Measurements from ENCODE around the gene SYNE1.
"Not testable (repeated sequence)": the region's sequence is repeated elsewhere in the genome, so short reads cannot be mapped to it uniquely, and the experiment has no call there.

Gene SYNE1

DNA sequence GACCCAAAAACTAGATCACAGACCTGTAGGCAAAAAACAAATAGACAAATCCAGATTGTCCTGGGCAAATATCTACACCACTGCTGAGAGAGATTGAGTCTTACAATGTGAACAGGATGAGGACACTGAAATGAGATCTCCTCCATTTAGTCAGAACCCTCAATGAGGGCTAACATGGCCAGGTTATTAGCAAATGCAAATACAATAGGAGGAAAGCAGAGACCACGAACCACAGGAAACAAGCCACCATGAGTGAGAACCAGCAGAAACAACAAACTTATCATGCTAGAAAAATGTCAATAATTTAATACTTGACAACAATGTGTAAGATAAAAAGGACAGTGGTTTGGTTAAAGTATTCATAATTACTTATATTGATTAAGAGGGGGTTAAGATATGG lies 162.8 kb downstream of the SYNE1 start:
- no peak for DNase-seq

DNA sequence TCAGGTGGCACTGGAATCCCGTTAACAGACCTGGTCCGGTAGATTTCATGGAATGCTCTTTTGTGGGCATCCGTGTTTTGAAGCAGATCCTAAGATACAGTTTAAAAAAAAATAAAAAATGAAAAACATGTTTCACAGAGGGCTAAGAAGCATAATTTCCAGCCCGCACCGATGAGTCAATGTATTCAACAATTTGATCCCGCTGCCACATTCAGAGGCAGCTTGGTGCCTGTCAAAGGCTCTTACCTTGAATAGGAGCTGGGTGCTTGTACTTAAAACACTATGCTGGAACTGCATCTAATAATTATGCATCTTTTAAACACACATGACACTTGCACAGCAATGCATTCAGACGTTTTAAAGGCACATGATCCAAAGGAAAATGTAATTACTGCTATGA lies 164.8 kb downstream of the SYNE1 start:
- no peak for DNase-seq

DNA sequence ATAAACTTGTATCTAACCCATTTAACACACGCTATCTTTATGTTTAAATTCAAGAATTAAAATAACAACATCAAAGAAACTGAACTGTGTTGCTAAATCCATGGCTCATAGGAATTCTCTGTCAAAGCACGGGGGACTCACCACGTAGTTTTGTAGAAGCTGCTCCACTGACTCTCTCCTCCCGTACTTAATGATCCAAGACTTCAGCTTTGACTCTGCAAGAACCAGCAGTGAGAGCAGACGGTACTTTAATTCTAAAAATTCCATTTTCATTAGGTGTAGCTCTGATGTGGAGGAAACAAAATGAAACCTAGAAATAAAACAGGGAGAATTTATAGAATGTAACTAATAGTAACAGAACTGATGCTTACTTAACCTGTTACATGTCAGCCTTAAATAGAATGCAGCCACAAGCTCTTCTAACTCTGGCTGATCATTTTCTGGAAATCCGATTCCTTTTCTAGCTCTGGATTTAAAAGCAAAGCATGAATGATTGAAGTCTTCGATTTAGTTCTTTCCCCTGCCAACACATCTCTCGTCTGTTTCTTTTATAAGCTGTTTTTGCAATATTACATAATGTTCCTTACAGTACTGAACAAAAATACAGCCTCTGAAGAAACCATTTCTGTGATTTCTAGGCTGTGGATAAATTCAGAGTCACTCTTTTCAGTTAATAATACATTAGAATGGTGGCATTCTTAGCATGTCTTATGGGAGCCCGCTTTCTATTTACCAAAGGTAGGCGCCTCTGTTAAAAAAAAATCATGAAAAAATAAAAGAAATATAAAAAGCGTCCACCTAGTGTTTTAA lies 165.5 kb downstream of the SYNE1 start:
- no peak for DNase-seq

DNA sequence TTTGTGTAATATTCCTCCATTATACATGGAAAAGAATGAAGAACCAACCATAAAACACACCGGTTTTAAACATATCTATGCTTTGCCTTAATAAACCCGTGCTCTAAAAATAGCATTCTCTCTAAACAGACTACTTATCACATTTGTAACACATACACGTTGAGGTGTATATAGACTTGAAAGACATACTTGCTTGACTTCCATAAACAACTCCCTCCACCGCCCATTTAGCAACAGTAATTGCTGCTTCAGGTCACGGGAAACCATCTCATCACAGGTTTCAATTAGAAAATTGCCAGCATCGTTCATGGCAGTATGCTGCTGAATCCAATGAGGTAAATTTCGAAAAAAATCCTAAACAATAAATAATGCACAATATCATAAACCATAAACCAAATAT lies 174.0 kb downstream of the SYNE1 start:
- no peak for DNase-seq

DNA sequence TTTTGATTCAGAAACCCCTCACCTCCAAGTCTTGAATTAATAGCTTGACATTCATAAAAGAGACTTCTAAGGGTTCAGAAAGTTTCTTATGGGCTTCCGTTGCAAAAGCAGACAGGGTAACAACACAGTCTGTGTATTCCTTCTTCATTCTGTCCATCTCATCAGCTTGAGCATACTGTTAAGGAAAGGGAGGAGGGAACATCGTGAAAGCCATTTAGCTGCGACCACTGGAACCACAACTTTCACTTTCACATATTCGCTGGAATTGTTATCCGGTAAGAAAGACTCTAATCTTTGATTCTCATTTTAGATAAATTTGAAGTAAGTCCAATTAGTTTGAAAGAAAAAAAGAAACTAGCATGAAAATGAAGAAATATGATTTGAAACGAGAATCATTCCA lies 174.4 kb downstream of the SYNE1 start:
- no peak for DNase-seq

DNA sequence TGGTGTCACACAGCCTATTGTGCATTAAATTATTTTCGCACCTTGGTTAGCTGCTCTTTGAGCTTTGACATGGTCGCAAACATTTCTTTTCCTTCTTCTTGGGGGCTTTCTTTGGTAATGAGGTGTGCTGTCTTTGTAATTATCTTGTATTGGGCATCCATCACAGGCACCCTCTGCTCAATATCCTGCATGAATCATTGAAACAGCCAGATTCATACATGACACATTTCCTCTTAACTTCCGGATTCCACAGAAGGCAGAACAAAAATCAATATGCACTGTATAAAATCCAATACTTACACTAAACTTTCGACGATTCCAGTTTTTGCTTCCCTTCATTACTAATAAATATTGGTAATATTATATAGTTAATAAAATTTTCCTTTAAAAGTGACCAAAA lies 175.6 kb downstream of the SYNE1 start:
- no peak for DNase-seq

DNA sequence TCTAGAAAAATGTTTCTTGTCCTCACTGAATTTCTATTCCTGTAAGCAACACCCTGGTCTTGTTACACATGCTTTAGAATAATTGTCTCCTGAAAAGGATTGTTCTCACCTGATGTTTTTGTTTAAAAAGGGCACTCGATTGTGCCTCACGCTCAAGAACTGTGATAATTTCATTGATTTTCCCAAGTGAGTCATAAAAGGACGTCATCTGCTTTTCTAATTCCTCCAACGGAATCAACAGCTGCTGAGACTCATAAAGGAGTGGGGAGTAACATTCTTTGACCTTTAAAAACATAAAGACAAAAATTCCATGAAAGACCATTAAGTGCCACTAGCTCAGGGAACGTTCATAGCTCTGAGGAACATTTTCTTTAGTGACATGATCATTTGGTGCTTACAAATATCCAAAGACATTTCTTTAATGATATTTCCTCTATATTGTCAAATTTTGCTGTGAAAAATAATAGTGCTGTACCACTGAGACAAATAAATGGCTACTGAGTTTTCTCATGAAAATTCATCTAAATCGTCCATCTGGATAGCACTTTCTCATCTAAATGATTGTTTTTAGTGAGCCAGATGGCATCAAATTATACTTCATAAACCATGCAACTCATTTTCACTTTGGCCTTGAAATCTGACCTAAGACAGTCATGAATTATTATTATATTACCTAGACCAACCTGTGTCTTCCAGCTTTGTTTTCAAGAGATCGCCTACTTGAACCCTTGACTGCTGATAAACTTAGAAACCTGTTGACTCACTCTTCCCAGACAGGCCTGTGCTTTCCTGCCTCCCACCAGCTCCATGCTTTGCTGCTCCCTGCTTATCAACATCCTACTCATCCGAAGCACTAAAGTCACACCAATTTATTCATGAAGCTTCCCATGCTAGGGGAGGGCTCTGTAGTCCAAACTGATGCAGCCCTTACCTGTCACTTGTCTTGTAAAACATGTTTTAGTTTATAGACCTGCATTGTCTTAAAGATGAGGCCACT lies 178.2 kb downstream of the SYNE1 start:
- DNase-seq, result no peak

DNA sequence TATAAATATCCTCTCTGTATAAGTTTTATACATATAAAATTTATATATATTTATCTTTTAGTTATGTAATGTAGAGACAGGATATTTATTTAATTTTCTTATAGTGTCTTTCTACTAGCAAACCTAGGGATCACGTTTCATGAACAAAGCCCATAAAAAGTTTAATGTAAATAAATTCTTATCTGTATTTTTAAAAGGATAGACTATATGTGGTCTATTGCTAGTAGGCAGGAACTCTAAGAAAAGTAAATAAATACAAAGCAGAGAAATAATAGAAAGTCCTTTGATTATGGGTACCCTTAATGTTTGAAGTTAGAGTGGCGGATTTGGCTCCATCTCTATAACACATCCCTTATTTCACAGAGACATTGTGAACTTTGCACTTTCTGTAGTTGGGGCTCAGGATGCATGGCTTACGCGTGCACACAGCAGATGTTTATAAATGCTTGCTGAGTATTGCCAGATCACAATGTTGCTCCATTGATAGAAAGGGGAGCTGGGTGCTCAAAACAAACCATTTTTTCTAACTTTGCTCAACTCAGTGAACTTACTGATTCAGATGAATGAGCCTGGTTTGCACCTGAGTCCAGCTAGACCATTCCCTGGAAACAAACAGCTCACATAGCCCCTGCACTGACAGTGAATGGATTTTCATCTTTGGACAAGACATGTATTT lies 179.1 kb downstream of the SYNE1 start:
- DNase-seq, result no peak

DNA sequence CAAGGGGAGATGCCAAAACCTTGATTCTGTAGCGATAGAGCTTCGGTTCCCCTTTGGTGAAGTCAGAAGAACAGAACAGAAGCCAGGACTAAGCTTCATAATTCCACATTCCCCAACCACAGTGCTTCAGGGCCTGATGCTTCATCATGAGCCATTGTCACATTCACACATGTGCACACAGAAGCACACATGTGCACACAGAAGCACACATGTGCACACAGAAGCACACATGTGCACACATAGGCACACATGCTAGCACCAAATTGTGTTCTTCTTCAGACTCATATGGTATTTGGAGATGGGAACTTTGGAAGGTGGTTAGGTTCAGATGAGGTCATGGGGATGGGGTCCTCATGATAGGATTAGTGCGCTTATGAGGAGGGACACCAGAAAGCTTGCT lies 183.2 kb downstream of the SYNE1 start:
- DNase-seq, result no peak

DNA sequence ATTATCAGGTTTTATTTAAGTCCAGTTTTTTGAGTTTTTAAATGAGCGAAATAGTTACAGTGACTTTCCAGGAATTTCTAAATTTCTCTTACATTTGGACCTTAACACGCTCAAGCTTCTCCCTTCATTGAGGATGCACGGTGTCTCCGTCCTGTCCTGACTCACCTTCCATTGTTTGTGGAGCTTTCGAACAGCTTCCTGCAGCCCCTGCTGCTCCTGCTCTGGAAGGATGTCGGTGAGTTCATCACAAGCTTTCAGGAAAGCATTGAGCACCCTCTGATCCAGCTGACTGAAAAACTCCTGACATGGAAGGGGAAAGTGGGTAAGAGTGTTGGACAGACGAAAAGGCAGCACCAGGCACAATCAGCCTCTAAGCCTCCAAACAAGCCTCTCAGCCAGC lies 183.7 kb downstream of the SYNE1 start:
- no peak for DNase-seq

DNA sequence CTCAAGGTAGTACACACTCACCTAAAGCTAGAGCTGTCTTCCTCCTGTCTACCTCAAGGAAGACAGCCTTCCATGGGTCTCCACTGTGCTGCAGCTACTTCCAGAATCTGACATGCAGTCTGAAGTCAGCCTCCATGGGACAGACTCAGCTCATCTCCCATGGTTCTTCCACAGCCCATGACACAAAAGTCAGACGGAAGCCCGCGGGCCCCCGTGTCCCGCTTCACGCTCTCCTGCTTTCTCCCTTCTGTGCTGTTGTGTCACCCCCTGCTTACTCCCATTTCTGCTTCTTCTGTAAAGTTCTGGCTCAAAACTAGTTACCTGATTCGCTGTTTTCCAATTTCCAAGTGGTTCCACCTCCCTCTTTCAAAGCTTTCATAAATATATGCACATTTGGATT lies 184.5 kb downstream of the SYNE1 start:
- no peak for DNase-seq

DNA sequence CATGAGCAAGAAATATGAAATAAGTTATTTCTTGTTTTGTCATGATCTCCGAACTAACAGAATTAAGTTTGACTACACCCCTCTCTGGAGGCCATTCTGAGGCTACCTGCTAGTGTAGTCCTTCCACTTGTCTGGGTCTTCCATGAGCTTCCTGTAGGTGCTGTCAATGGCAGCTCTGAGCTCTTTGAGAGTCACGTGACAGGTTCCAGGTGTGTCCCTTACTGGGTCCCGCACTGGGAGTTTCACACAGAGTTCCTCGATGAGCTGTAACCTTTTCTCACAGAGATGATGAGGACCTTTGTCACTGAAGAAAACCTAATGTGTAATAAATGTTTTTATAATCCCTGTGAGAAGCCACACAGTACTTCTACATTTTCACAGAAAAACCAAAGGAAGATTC lies 186.6 kb downstream of the SYNE1 start:
- DNase-seq, result no peak

DNA sequence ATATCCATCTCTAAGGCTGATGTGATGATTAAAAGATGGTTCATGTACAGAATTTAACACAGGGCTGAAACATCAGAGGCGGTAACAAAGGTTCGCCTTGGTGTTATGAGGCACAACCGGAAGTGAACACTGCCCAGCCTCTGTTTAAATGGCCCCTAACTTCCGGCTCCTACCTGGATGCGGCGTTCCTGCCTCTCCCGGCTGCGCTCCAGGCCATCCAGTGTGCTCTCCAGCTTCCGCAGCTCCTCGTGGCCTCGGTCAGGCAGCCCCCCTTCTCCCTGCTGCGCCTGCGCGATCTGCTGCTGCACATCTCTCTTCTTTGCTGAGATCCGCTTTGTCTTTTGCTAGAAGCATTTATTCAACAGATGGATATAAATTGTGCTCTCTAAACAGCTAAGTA lies 195.3 kb downstream of the SYNE1 start:
- no peak for DNase-seq

DNA sequence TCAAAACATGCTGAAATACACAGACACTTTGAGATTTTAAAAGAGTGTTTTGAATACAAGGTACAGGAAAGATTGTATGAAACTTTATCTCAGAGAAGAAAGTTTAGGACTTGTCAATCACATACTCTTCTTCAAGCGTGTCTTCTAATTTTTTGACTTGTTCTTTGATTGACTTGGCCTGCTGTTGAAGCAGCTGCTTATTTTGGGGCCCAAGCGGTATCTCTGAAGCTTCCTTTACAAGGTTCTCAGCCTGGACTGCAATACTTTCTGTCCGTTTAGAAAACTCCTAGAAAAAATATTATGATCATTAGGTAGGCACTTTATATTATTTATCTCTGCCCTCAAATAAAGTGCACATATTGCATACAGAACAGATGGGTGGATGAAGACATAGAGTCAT lies 201.3 kb downstream of the SYNE1 start:
- DNase-seq, result no peak

DNA sequence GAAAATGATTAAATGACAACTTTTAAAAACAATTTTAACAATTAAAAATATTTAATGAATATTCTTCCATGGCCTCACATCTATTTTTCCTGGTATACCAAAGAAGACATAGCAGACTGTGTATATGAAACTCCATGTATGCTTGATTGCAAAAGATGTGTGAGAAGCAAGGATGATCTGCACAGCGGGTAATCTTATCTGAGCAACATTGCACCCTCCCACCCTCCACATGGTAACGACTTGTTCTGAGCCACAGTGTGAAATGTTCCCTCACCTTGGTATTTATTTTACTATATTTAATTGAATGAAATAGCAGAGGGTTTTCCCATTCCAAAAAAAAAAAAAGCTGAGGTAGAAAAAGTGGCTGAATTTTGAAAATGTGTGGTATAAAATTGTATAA lies 204.4 kb downstream of the SYNE1 start:
- no peak for DNase-seq

DNA sequence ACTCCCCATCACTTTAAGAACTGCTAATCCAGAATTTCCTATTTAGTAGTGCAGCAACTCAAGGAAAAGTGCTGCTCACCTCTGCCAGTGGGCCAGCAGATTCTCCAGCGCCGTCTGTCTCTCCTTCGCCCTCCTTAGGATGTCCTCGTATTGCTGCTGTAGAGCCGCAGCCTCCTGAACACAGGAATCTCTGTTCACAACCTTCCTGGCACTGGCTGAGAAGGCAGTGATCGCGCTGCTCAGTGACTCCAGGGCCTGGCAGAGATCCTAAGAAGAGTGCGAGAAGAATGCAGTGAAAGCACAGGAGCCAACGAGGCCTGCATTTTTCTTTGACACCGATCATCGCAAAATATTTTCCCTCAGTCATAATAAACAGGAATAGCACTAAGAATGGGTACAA lies 209.0 kb downstream of the SYNE1 start:
- DNase-seq, result no peak

DNA sequence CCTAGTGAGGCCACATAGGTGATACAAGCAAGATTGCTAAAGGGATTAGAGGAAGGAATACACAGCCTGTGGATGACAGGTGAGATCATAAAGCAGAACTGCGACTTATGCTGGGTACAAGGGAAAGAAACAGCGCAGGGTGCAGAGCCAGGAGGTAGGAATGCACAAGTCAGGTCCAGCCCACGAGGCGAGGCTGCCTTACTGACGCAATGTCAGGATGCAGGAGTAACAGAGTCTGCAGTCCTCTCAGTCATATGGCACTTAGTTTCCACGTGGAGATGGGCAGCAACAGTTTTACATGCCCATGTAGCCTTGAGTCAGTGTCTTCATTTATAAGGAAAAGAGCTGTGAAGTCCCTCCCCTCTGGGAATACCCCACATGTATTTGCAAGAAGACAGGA lies 210.9 kb downstream of the SYNE1 start:
- no peak for DNase-seq

DNA sequence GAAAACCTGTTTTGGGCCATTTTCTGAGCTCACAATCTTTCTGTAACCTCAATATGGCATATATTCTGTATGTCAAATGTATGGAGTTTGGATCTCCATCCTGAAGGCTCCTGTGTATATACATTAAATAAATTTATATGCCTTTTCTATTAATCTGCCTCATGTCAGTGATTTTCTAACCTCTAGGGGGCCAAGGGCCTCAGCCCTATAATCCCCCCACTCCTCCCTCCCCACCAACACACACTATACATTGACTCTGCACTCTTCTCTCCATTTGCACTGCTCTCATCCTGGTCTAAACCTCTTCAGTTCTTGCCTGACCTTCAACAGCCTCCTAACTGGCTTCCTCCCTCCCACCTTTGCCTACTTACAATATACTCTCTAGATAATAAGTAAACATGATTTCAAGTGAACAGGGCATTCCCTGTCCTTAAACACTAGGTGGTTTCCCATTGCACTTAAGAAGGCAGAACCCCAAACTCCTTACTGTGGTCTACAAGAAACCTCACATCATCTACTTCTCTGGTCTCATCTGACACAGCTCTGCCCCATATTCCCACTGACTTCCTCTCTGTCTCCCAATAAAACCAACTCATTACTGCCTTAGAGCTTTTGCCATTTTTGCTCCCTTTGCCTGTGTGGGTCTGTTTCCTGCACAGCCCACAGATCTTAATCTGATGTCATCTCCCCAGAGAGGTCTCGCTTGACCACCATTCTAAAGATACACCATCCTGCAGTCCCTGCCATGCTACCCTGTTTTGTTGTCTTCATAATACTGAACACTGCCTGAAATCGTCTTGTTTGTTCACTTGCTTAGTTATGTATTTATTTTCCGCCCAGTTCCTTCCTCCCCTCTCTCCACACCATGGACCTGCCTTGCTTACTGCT lies 213.7 kb downstream of the SYNE1 start:
- no peak for DNase-seq

DNA sequence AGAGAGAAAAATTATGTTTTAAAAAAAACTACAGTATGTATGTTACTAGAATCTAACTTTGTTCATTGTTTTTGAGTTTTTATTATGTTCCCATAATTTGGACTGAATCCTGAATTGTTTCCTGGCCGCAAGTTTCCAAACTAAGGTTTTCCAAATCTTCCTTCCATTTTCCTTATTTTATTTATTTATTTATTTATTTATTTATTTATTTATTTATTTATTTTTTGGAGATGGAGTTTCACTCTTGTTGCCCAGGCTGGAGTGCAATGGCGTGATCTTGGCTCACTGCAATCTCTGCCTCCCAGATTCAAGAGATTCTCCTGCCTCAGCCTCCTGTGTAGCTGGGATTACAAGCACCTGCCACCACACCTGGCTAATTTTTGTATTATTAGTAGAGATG lies 215.7 kb downstream of the SYNE1 start:
- not testable (repeated sequence) for DNase-seq

DNA sequence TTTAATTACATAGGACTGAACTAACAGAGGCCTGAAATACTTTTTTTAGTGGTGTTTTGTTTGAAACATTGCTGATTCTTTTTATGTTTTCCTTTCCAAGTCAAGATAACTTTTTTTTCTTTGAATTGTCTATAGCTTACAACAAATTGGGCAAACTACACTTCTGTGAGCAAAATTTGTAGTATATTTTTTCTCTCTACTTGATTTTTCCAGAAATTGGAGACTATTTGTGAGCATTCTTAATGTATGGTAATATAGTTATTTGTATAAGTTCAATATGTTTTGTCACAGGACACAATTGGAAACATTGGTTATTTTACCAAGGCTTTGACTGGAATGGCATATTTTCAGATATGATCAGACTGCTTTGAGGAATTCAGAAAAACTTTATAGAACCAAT lies 216.5 kb downstream of the SYNE1 start:
- DNase-seq, result no peak

DNA sequence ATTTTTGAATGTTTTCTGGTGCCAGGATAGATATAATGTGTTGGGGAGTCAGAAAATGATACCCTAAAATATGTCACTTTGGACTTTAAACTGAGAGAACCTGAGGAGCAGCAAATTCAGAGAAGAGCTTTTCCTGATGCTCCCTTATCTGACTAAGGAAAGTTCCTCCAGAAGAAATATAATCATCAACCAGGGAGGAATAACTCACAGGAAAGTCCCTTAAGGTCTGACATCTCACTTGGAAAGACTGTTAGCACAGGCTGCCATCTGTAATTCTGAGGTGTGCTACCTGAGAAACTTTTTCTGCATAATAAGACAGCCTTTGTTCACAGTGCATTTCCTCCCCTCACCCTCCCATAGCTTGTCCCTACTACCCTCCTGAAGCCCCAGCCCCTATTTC lies 218.6 kb downstream of the SYNE1 start:
- DNase-seq, result no peak

DNA sequence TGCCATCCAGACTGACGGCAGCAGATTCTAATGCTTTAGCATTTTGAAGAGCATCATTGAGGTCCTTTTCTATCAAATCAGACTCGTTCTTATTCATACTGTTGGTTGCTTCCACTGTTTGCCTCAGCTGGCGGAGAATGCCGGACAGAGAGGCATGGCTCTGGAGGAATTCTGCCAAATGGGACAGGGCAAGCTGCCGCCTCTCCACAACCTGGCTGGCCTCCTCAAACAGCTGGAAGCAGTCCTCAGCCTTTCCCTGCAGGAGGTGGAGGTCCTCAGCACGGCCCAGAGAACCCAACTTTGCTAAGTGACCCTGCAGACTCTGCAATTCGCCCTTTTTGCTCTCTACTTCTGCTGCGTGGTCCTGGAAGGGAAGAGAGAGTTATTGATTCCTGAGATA lies 220.5 kb downstream of the SYNE1 start:
- DNase-seq, result no peak
